Coronary artery (tissue), 2 donors: Measurements from ENCODE around the gene NEURL2.

ENCODE experiments used
- DNase-seq: peaks from one replicate; pipeline ENCODE4 v3.0.0-alpha.2; 2017; ENCODE audit warnings: low spot score
- H3K27ac ChIP-seq, 2 donors: fragments of 200-600 bp; sonication (generic); one replicate each; pipeline ENCODE4 v1.5.1; 2016 to 2019
- H3K4me3 ChIP-seq: fragments of 200-600 bp; sonication (generic); 2 replicates; pipeline ENCODE4 v1.5.1; 2016; ENCODE audit warnings: mild to moderate bottlenecking, moderate library complexity
- TF ChIP-seq, protein P1 (sequence below): fragments of 200-600 bp; sonication (generic); IDR thresholded peaks from one replicate; pipeline ENCODE4 v1.5.1; 2019; ENCODE audit warnings: antibody characterized with exemption

NEURL2 gene

DNA sequence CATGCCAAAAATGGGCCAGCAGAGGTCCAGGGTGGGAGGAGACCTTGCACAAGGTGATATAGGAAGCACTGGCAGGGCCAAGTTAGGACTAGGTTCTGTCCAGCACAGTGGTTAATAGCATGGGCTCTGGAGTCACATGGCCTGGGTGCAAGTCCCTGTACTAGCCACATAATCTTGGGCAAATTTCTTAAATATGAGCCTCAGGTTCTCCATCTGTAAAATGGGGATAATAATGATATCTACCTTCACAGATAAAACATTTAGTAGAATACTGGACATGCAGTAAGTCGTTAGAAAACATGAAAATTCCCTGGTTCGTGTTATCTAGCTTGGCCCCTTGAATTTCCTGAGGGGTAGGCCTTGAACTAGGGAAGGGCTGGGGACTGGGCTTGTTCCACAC lies 6.3 kb upstream of the NEURL2 start:
- no peak overlapping the region for H3K4me3 ChIP-seq
- H3K27ac ChIP-seq, result no peak overlapping the region
- no peak for DNase-seq
- TF ChIP-seq, protein P1, sequence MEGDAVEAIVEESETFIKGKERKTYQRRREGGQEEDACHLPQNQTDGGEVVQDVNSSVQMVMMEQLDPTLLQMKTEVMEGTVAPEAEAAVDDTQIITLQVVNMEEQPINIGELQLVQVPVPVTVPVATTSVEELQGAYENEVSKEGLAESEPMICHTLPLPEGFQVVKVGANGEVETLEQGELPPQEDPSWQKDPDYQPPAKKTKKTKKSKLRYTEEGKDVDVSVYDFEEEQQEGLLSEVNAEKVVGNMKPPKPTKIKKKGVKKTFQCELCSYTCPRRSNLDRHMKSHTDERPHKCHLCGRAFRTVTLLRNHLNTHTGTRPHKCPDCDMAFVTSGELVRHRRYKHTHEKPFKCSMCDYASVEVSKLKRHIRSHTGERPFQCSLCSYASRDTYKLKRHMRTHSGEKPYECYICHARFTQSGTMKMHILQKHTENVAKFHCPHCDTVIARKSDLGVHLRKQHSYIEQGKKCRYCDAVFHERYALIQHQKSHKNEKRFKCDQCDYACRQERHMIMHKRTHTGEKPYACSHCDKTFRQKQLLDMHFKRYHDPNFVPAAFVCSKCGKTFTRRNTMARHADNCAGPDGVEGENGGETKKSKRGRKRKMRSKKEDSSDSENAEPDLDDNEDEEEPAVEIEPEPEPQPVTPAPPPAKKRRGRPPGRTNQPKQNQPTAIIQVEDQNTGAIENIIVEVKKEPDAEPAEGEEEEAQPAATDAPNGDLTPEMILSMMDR, result no peak

DNA sequence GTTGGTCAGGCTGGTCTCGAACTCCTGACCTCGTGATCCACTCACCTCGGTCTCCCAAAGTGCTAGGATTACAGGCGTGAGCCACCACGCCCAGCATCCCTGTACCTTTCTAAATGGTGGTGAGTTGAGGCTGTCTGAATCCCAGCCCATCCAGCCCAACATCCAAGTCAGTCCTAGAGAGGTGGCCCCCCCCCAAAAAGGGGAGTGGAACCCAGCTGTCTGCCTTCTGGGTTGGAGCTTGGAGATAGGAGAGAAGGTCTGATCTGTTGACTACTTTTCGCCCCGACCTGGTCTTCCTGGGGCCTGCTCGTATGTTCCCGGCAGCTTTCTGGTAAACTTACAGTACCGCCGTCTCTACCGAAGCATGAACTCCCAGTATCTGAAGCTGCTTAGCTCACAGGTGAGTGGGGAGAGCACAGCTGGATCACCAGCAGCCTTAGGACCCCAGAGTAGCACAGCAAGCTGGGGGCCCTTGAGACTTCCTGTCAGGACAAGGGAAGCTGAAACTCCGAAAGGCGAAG lies 5.7 kb upstream of the NEURL2 start:
- no peak for DNase-seq
- Histone ChIP-seq H3K4me3 (no peak overlapping the region), H3K27ac (no peak overlapping the region)
- TF ChIP-seq, protein P1, result no peak

DNA sequence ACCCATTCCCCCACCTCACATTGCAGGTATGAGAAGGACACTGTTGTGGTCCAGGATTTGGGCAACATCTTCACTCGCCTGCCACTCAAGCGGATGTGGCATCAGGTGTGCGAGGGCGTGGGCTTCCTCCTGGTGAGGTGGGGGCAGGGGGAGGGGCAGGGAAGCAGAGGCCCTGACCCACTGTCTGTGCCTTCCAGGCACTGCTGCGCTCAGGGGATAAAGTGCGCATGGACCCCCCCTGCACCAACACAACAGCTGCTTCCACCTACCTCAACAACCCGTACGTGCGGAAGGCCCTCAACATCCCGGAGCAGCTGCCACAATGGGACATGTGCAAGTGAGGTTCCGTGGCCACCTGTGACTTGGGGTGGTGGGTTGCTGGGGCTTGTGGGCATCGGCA lies 3.8 kb upstream of the NEURL2 start:
- no peak for DNase-seq
- H3K27ac ChIP-seq, result no peak overlapping the region
- no peak overlapping the region for H3K4me3 ChIP-seq
- TF ChIP-seq, protein P1, result no peak

DNA sequence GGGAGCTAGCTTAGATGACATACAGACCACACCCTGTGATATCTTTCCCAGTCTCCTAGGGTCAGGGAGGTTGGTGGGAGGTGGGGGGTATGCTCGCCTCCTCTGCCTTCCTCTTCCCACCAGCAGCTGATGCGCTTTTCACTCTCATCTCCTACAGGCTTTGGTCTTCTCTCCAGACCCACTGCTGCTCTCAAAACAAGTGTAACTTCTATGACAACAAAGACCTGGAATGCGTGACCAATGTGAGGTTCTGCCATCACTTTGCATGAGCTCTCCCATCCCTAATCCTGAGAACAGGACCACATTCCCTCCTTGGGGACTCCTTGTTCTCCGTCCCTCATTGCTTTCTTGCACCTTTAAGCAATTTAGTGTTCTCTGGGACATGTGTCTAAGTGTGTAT lies 2.8 kb upstream of the NEURL2 start:
- Histone ChIP-seq H3K4me3 (no peak overlapping the region), H3K27ac (no peak overlapping the region)
- no peak for DNase-seq
- TF ChIP-seq, protein P1, result no peak

DNA sequence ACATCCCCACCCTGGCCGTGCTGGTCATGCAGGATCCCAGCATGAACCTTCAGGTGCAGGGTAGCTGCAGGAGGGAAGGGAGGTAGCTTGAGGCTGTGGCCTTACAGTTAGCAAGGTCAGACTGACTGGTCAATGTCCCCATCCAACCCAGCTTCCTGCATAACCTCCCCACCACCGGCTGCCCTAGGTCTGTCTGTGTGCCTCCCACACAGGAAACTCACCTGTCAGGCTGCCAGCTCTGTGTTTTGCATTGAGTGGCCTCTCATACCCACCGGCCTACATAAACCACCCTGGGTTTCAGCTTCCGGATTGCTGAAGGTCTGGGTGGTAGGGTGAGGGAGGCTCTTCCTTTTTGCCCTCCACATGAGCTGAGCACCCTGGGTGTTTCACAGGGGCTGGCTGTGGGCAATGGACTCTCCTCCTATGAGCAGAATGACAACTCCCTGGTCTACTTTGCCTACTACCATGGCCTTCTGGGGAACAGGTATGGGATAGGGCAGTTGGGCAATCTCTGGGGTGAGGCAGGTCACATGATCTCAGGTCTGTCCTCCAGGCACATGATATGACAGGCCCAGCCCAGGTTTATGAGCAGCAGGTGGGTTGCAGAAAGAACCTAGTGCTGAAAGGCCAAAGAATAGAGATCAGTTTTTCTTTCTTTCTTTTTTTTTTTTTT lies 2.0 kb upstream of the NEURL2 start:
- no peak for DNase-seq
- no peak overlapping the region for H3K27ac ChIP-seq
- no peak overlapping the region for H3K4me3 ChIP-seq
- TF ChIP-seq, protein P1, result no peak

DNA sequence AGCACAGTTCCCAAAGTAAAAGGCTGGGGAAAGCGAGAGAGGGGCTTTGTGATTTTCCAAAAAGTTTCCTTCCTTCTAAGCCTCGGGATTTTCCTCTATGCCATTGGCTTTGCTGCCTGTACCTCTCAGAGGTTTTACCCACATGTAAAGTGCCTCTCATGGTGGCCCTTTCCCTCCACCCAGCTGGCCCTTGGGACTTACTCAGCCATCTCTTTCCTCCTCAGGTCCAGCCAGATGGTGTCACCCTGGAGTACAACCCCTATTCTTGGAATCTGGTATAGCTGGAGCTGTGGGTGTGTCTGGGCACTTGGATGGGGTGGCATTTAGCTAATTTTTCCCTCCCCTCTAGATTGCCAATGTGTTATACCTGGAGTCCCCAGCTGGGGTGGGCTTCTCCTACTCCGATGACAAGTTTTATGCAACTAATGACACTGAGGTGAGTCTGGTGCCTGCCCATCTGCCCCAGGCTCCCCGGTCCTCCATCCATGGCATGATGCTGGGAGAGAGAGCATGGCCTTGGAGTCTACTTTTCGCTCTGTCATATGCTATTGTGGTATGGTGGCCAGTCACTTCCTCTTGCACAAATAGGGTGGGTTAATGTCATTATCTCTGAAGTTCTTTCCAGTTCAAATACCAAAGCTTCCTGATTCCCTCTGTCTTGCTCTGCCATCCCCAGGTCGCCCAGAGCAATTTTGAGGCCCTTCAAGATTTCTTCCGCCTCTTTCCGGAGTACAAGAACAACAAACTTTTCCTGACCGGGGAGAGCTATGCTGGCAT lies 1.2 kb upstream of the NEURL2 start:
- Histone ChIP-seq H3K27ac (no peak overlapping the region), H3K4me3 (peak overlapping the region; percentile 95)
- TF ChIP-seq, protein P1, result no peak
- no peak for DNase-seq
